ENCODE data around the gene TMC2. TPM values are rescaled to one million over a fixed set of nuclear protein-coding genes. Genes with fewer than 3 reads are reported as not detected.

The TMC2 gene
- total RNA-seq, 1 experiment from 2014 or later = not detected

DNA sequence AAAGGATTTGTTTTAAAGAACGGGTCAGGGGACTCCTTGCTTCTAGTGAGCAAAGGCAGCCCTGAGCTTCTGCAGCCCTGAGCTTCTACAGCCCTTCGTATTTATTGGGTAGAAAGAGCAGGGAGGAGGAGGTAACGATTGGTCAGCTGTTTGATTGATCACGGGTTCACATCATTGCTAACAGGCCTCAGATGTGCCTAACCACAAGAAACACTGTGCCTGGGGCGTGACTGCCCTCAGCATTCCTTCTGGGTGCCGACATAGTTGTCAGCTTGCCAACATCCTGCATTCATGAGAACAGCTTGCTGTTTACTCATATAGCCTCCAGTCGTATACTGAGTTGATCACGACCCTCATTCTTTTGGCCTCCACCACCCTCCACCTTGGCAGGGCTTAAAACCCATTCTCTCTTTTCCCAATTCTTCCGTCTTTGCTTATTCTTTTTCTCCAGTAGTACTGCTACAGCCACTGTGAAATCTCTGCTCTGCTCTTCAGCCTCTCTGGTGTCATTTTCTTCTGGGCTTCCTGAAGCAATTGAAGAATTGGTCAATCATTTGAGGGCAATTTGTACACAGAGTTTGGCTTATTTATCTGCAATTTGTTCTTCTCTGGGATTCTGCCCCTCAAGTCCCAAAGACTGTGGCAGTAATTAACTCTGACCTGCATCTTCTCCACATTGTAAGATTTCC lies 90.6 kb downstream of the TMC2 start:
- DNase-seq (ENCODE audit: low spot score) = peak; percentile 51

DNA sequence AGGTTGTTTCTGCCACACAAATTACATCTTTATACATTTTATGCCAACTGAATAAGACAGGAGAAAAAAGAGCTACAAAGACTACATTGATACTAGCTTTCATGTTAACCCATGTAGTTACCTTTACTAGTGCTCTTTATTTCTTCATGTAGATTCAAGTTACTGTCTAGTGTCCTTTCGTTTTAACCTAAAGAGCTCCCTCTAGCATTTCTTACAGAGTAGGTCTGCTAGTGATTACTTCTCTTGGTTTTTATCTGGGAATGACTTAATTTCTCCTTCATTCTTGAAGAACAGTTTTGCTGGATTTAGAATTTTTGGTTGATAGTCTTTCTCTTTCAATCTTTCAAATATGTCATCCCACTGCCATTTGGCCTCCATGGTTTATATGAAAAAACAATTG lies 94.9 kb downstream of the TMC2 start:
- DNase-seq (ENCODE audit: low spot score) = no peak

DNA sequence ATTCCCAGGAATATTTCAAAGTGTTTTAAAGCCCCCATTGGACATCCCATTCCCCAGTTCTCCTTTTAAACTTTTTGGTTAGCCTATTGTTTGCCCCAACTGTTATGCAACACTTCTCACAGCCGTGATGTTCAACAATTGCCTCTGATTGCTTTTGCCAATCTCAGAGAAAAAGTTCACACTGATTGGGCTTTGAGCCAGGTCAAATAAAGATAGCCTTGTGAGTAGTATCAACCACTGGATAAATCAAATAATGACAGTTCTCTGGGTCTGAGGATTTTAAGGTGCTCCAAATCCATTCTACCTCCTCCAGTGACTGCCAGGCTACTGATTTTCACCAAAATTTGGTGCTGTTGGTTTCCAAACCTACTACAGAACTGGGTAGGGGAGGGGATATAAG lies 97.0 kb downstream of the TMC2 start:
- DNase-seq (ENCODE audit: low spot score) = no peak

GRCh38 chr20:2637246-2637645 lies 100.9 kb downstream of the TMC2 start:
- no peak for DNase-seq (ENCODE audit: low spot score)

DNA sequence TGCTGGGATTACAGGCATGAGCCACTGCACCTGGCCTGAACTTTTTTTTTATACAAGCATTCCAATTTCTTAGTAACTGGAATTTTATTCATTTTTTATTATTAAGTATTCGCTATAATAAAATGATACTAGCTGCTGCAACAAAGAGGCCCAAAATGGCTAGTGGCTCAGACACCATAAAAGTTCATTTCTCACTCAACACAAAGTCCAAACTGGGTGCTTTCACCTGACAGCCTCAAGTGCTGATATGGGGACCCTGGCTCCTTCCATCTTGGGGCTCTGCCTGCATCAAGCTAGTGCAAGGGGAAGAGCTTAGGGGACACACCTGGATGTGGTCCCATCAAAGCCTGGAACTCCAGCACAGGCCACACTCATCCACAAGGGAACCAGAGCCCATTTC lies 103.9 kb downstream of the TMC2 start:
- DNase-seq (ENCODE audit: low spot score) = no peak

DNA sequence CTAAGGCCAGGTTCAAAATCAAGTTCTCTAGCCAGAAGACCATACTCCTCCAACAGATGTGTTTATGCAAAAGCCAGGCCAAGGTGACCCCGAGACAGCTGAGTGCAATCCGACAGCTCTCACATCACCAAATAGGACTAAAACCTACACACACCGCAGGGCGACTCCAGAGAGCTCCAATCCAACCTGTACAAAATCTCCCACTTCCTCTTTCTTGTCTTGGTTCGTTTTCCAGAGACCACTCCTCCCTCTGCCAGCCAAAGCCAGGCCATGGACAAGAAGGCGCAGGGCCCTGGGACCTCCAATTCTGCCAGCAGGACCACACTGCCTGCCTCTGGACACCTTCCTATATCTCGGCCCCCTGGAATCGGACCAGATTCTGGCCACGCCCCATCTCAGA lies 104.5 kb downstream of the TMC2 start:
- DNase-seq (ENCODE audit: low spot score) = no peak

GRCh38 chr20:2643708-2644107 lies 107.3 kb downstream of the TMC2 start:
- no peak for DNase-seq (ENCODE audit: low spot score)

DNA sequence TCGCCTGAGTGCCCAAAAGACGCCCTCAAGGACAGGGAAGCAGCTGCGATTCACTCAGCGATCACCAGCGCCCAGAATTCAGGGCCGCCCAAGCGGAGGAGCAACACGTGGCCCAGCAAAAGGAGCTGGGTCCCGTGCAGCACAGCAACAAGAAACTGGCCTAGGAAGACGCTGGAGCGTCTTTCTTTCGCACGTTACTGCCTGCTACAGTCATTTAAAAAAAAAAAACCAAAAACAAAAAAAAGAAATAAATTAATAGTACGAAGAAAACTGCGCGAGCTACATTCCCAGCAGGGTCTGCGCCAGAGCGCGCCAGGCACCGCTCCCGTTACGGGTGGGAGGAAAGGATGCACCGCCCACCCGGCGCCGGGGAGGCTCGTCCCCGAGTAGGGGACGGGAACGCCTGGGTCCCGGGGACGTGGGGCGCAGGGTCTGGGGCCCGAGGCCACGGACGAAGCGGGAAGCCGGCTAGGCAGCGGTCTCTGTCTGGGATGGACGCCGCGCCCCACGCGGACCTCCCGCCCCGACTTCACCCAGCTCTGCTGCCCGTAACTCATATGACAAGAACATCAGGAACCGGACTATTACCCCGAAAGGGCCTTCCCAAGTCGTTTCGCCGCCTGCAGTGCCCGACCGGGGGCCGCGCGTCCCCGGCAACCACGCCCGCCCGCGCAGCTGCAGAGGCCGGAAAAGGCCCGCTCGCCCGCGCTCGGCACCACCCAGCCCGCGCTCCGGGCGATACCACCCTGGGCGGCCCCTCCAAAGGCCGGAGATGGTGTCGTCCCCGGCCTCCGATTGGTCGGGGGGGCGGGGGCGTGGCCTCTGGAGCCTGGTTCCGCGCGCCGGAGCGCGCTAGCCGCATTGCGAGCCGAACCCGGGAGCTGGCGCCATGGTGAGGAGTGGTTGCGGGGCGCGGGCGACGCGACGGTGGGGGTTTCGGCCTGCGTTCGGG lies 115.7 kb downstream of the TMC2 start, which contains the start of gene NOP56:
TSS of gene NOP56 (plus strand) at position 861 of the 952 bp plus-strand sequence. CDS start at position 890, 29 bp downstream.
- DNase-seq (ENCODE audit: low spot score) = peak; percentile 78

GRCh38 chr20:2652724-2653555 lies 116.6 kb downstream of the TMC2 start:
- no peak for DNase-seq (ENCODE audit: low spot score)

- DNase-seq (ENCODE audit: low spot score) = no peak
These were observed 117.4 kb downstream of the TMC2 start for GRCh38 chr20:2653556-2654383.

- DNase-seq (ENCODE audit: low spot score) = no peak
These were observed 118.0 kb downstream of the TMC2 start for GRCh38 chr20:2654384-2654822.

GRCh38 chr20:2654831-2655230 lies 118.5 kb downstream of the TMC2 start:
- DNase-seq (ENCODE audit: low spot score) = no peak

- no peak for DNase-seq (ENCODE audit: low spot score)
These were observed 119.2 kb downstream of the TMC2 start for GRCh38 chr20:2655331-2656116.

DNA sequence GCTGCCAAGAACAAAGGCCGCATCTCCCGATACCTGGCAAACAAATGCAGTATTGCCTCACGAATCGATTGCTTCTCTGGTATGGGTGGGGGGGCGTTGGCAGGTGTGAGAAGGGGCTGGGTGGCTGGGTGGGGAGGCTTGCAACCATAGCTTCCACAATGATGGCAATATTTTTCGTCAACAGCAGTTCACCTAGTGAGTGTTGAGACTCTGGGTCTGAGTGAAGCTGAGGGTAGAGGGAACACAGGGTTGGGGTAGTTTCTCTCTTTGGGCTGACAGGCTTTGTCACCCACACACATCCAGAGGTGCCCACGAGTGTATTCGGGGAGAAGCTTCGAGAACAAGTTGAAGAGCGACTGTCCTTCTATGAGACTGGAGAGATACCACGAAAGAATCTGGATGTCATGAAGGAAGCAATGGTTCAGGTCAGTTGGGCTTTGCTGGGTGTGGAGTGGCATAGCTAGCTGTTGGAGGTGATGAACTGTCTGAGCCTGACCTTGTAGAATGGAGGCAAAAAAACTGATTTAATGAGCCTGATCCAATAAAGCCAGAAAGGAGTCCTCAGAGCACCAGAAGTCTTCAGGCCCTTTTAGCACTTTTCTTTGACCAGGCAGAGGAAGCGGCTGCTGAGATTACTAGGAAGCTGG lies 120.2 kb downstream of the TMC2 start:
- DNase-seq (ENCODE audit: low spot score) = no peak

GRCh38 chr20:2657241-2657640 lies 120.9 kb downstream of the TMC2 start:
- no peak for DNase-seq (ENCODE audit: low spot score)

DNA sequence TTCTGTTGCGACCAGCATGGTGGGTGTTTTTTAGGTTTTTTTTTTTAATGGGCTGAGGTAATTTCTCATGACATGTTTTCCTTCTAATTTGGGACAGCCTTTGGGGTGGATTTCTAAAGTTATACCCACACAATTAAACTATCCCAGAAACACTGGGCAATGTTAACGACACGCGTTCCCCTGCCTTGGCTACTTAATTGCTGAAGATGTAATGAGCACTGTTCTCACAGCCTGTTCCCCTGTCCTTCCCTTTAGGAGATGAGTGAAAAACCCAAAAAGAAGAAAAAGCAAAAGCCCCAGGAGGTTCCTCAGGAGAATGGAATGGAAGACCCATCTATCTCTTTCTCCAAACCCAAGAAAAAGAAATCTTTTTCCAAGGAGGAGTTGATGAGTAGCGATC lies 121.3 kb downstream of the TMC2 start:
- no peak for DNase-seq (ENCODE audit: low spot score)

- DNase-seq (ENCODE audit: low spot score) = peak; percentile 21
These were observed 122.3 kb downstream of the TMC2 start for GRCh38 chr20:2658414-2659354.

DNA sequence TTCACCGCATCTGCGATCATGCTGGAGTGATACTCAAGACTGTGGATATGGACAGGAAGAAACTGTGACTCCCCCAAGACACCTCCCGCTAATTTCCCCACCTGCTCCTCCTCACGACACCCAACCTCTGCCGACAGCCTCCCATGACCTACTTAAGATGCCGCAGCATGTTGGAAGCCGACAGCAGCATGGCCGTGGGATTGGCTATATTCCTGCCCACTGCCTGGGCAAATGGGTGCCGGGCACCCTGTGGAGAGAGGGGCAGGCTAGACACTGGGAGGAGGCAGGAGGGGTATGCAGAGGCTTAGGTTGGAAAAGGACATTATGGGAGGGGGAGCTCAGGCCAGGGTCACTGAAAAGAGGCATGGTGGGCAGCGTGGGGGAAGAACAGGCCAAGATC lies 123.2 kb downstream of the TMC2 start:
- no peak for DNase-seq (ENCODE audit: low spot score)

All from H4 (cell line).